GM21528 (cell line): ENCODE data around the gene UNC119.

Experiments
- ATAC-seq: cut with Tn5 transposase; IDR thresholded peaks from one replicate; pipeline ENCODE4 v1.9.1; 2021; ENCODE audit warnings: mild to moderate bottlenecking, moderate library complexity; ENCODE audit not compliant: unreplicated experiment, low FRiP score

UNC119 gene

GRCh38 chr17:28501421-28502284 lies 50.8 kb downstream of the UNC119 start:
- no peak for ATAC-seq

DNA sequence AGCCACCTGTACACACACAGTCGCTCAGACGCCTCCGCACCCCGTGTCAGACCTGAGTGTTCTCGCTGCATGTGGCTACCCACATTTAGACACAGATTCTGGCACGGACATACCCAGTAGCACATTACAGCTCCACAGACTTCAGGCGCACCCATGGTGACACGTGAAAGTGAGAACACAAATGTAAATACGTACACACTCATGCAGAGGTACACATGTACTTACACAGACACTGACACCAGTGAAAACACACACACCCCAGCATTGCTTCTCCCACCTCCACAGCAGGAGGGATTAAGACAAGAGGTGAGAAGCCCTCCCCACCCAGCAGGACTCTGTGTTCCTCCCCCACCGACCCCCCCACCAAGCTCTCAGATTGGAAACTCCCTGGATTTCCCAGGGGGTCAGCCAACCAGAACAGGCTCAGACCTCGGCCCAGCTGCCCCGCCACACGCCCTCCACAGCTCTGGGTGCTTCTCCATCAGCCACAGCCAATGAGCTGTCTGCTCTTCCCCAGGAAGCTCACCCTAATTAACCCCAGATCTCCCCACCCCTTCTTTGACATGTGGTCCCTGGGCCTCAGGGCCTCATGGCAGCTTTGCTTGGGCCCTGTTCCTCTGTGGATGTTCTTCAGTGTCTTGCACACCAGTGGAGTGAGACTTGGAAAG lies 51.6 kb downstream of the UNC119 start:
- no peak for ATAC-seq

GRCh38 chr17:28499684-28500357 lies 52.6 kb downstream of the UNC119 start:
- no peak for ATAC-seq

DNA sequence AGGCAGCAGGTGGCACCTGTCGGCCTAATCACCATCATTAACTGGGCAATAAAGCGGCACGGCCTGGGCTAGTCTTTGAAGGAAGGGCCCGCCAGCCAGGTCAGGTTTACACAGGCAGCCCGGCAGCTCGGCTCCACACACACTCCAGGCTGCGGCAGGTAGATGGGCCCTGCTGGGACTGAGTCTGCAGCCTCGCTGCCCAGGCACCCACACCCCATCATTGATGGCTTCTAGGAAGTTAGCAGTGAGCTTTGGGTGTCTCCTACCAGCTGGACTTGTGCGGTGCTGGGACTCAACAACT lies 53.1 kb downstream of the UNC119 start:
- no peak for ATAC-seq

- no peak for ATAC-seq
Observed at GRCh38 chr17:28498652-28499363, 53.6 kb downstream of the UNC119 start.

GRCh38 chr17:28497931-28498330 lies 54.5 kb downstream of the UNC119 start:
- no peak for ATAC-seq
